Mesenchymal stem cell (in vitro differentiated cells and primary cell): ENCODE measurements around the gene PPP6R2.

ENCODE experiments used
- DNase-seq: peaks from one replicate; pipeline ENCODE4 v3.0.0-alpha.2; 2013
- H2AFZ ChIP-seq: one replicate; pipeline ENCODE4 v1.6.1; 2013; ENCODE audit warnings: low read depth, mild to moderate bottlenecking, control low read depth, inconsistent platforms, low read length, moderate library complexity
- H2AK5ac ChIP-seq: 2 replicates; pipeline ENCODE4 v1.6.1; 2013; ENCODE audit warnings: low read length, moderate library complexity, mild to moderate bottlenecking, inconsistent platforms; ENCODE audit not compliant: severe bottlenecking
- H2BK120ac ChIP-seq: one replicate; pipeline ENCODE4 v1.6.1; 2013; ENCODE audit warnings: low read depth, mild to moderate bottlenecking, inconsistent platforms, low read length, moderate library complexity
- H2BK12ac ChIP-seq, 2 experiments: one replicate each; pipeline ENCODE4 v1.6.1; 2013; ENCODE audit warnings: inconsistent platforms in 2 of 2, low read length in 2 of 2, mild to moderate bottlenecking in 2 of 2, moderate library complexity in 2 of 2, control low read depth in 1 of 2
- H2BK15ac ChIP-seq: one replicate; pipeline ENCODE4 v1.6.1; 2013; ENCODE audit warnings: mild to moderate bottlenecking, low read depth, inconsistent platforms; ENCODE audit not compliant: poor library complexity, severe bottlenecking
- H2BK5ac ChIP-seq: 2 replicates; pipeline ENCODE4 v1.6.1; 2013; ENCODE audit warnings: low read depth, mild to moderate bottlenecking, low read length, control low read depth, inconsistent platforms; ENCODE audit not compliant: poor library complexity, severe bottlenecking
- H3K14ac ChIP-seq, 2 experiments: one replicate each; pipeline ENCODE4 v1.6.1; 2013; ENCODE audit warnings: inconsistent platforms in 2 of 2, low read length in 2 of 2, control low read depth in 1 of 2, mild to moderate bottlenecking in 1 of 2, moderate library complexity in 1 of 2
- H3K18ac ChIP-seq, 2 experiments: one replicate each; pipeline ENCODE4 v1.6.1; 2013; ENCODE audit warnings: inconsistent platforms in 2 of 2, low read length in 2 of 2, control low read depth in 1 of 2, low read depth in 1 of 2, mild to moderate bottlenecking in 1 of 2
- H3K23ac ChIP-seq, 2 experiments: one replicate each; pipeline ENCODE4 v1.6.1; 2013; ENCODE audit warnings: inconsistent platforms in 2 of 2, low read length in 2 of 2, mild to moderate bottlenecking in 2 of 2, moderate library complexity in 2 of 2, control low read depth in 1 of 2
- H3K27ac ChIP-seq: 2 replicates; pipeline ENCODE4 v1.5.1; 2013; ENCODE audit warnings: mild to moderate bottlenecking, moderate library complexity, low read length, control low read depth, inconsistent platforms; ENCODE audit not compliant: poor library complexity, severe bottlenecking
- H3K27me3 ChIP-seq, 2 experiments: 2 replicates each; pipeline versions ENCODE4 v1.6.1 to v1.7.0; 2013; ENCODE audit warnings: low read length in 2 of 2, mild to moderate bottlenecking in 2 of 2, moderate library complexity in 2 of 2, control low read depth in 1 of 2, inconsistent platforms in 1 of 2; ENCODE audit not compliant: control insufficient read depth in 1 of 2, insufficient read depth in 1 of 2
- H3K36me3 ChIP-seq, 2 experiments: 2 replicates each; pipeline versions ENCODE4 v1.6.1 to v1.7.0; 2013; ENCODE audit warnings: low read length in 2 of 2, control low read depth in 1 of 2, inconsistent platforms in 1 of 2, low read depth in 1 of 2, mild to moderate bottlenecking in 1 of 2; ENCODE audit not compliant: insufficient read depth in 2 of 2, control insufficient read depth in 1 of 2
- H3K4ac ChIP-seq, 2 experiments: one replicate each; pipeline ENCODE4 v1.6.1; 2013; ENCODE audit warnings: inconsistent platforms in 2 of 2, low read length in 2 of 2, mild to moderate bottlenecking in 2 of 2, moderate library complexity in 2 of 2, control low read depth in 1 of 2, low read depth in 1 of 2
- H3K4me1 ChIP-seq: 2 replicates; pipeline ENCODE4 v1.6.1; 2013; ENCODE audit warnings: low read depth, low read length, control low read depth; ENCODE audit not compliant: control insufficient read depth, insufficient read depth
- H3K4me2 ChIP-seq: 2 replicates; pipeline ENCODE4 v1.6.1; 2013; ENCODE audit warnings: low read length, mild to moderate bottlenecking, inconsistent platforms; ENCODE audit not compliant: poor library complexity, severe bottlenecking
- H3K4me3 ChIP-seq, 2 experiments: 2 replicates each; pipeline versions ENCODE4 v1.5.1 to v1.7.0; 2013; ENCODE audit warnings: low read length in 2 of 2, mild to moderate bottlenecking in 2 of 2, control low read depth in 1 of 2, low read depth in 1 of 2; ENCODE audit not compliant: insufficient read depth in 1 of 2
- H3K79me1 ChIP-seq: replicated peaks from 2 replicates; pipeline ENCODE4 v1.6.1; 2013; ENCODE audit warnings: mild to moderate bottlenecking, control low read depth, low read length, inconsistent platforms; ENCODE audit not compliant: poor library complexity, severe bottlenecking
- H3K9ac ChIP-seq: 2 replicates; pipeline ENCODE4 v1.7.0; 2013; ENCODE audit warnings: mild to moderate bottlenecking, low read length, moderate library complexity
- H3K9me3 ChIP-seq: 2 replicates; pipeline ENCODE4 v1.7.0; 2013; ENCODE audit warnings: mild to moderate bottlenecking, low read length; ENCODE audit not compliant: control insufficient read depth
- H4K8ac ChIP-seq: one replicate; pipeline ENCODE4 v1.6.1; 2013; ENCODE audit warnings: inconsistent platforms, mild to moderate bottlenecking, low read length, moderate library complexity
- H4K91ac ChIP-seq: one replicate; pipeline ENCODE4 v1.6.1; 2013; ENCODE audit warnings: mild to moderate bottlenecking, low read length, inconsistent platforms
- WGBS: methylation state at CpG from one replicate; pipeline ENCODE4 v1.1.7; 2013; ENCODE audit warnings: mixed read lengths; 5-methylcytosine and 5-hydroxymethylcytosine counted together

Gene PPP6R2

GRCh38 chr22:50401907-50402306 lies 58.8 kb downstream of the PPP6R2 start:
- H3K27ac ChIP-seq = no peak overlapping the region
- H3K4me2 ChIP-seq = no peak overlapping the region
- no peak for DNase-seq
- no peak overlapping the region for H2BK12ac ChIP-seq
- H2AK5ac ChIP-seq = no peak overlapping the region
- H3K23ac ChIP-seq = no peak overlapping the region
- peaks cover 27 to 30% of the 10 kb centered on the region in 2 experiments for H3K36me3 ChIP-seq
- H3K9ac ChIP-seq = no peak overlapping the region
- H4K8ac ChIP-seq = no peak overlapping the region
- H3K14ac ChIP-seq = no peak overlapping the region
- H2BK120ac ChIP-seq = no peak overlapping the region
- H2BK15ac ChIP-seq = no peak overlapping the region
- H3K27me3 ChIP-seq = no peaks in the 10 kb centered on the region
- H2AFZ ChIP-seq = no peak overlapping the region
- H3K4me1 ChIP-seq = peaks cover 28% of the 10 kb centered on the region
- H3K79me1 ChIP-seq = peaks cover 33% of the 10 kb centered on the region
- H4K91ac ChIP-seq = no peak overlapping the region
- no peaks in the 10 kb centered on the region for H3K9me3 ChIP-seq
- 85% methylated on average over 2 of the region's 4 CpGs for WGBS
- H3K4ac ChIP-seq = no peak overlapping the region
- no peak overlapping the region for H2BK5ac ChIP-seq
- no peak overlapping the region for H3K4me3 ChIP-seq
- H3K18ac ChIP-seq = no peak overlapping the region

GRCh38 chr22:50403701-50404101 lies 60.6 kb downstream of the PPP6R2 start:
- Histone ChIP-seq H3K27ac (no peak overlapping the region), H3K4me1 (peaks cover 26% of the 10 kb centered on the region), H3K27me3 (no peaks in the 10 kb centered on the region), H2AK5ac (no peak overlapping the region), H3K23ac (no peak overlapping the region), H3K14ac (no peak overlapping the region), H3K79me1 (peaks cover 31% of the 10 kb centered on the region), H4K91ac (no peak overlapping the region), H2BK15ac (no peak overlapping the region), H3K4me3 (no peak overlapping the region), H2AFZ (no peak overlapping the region), H3K36me3 (peaks cover 38 to 42% of the 10 kb centered on the region in 2 experiments), H3K9ac (no peak overlapping the region), H3K18ac (peak overlapping the region in 1 of 2 experiments; percentile 1), H3K9me3 (no peaks in the 10 kb centered on the region), H2BK12ac (no peak overlapping the region), H4K8ac (peak overlapping the region; percentile 12), H3K4me2 (no peak overlapping the region), H2BK120ac (no peak overlapping the region), H2BK5ac (no peak overlapping the region), H3K4ac (no peak overlapping the region)
- no peak for DNase-seq
- 92% methylated on average over 8 of the region's 8 CpGs for WGBS

- no peak for DNase-seq
- Histone ChIP-seq H2BK12ac (no peak overlapping the region), H3K18ac (no peak overlapping the region), H2AFZ (no peak overlapping the region), H3K4ac (no peak overlapping the region), H3K27me3 (no peaks in the 10 kb centered on the region), H3K27ac (no peak overlapping the region), H2BK5ac (no peak overlapping the region), H3K9me3 (no peaks in the 10 kb centered on the region), H4K8ac (no peak overlapping the region), H3K23ac (no peak overlapping the region), H3K4me1 (peaks cover 15% of the 10 kb centered on the region), H3K14ac (no peak overlapping the region), H2AK5ac (no peak overlapping the region), H4K91ac (peak overlapping the region; percentile 2), H3K9ac (no peak overlapping the region), H2BK120ac (no peak overlapping the region), H3K36me3 (peaks cover 36 to 60% of the 10 kb centered on the region in 2 experiments), H3K79me1 (peaks cover 30% of the 10 kb centered on the region), H2BK15ac (no peak overlapping the region), H3K4me3 (no peak overlapping the region), H3K4me2 (no peak overlapping the region)
- WGBS = 97% methylated on average over 24 of the region's 25 CpGs
These were observed 63.5 kb downstream of the PPP6R2 start for GRCh38 chr22:50406416-50407170.

GRCh38 chr22:50408311-50408710 lies 65.2 kb downstream of the PPP6R2 start:
- Histone ChIP-seq H3K4ac (no peak overlapping the region), H3K9me3 (no peaks in the 10 kb centered on the region), H4K8ac (no peak overlapping the region), H3K4me2 (no peak overlapping the region), H3K27ac (no peak overlapping the region), H3K79me1 (peaks cover 21% of the 10 kb centered on the region), H4K91ac (no peak overlapping the region), H2AFZ (no peak overlapping the region), H2BK120ac (no peak overlapping the region), H3K4me1 (peaks cover 10% of the 10 kb centered on the region), H2BK15ac (no peak overlapping the region), H3K18ac (no peak overlapping the region), H2BK5ac (no peak overlapping the region), H3K4me3 (no peak overlapping the region), H3K14ac (no peak overlapping the region), H2AK5ac (no peak overlapping the region), H3K36me3 (peaks cover 36 to 56% of the 10 kb centered on the region in 2 experiments), H3K27me3 (no peaks in the 10 kb centered on the region), H2BK12ac (no peak overlapping the region), H3K23ac (no peak overlapping the region), H3K9ac (no peak overlapping the region)
- 97% methylated on average over 10 of the region's 13 CpGs for WGBS
- DNase-seq = no peak
